GM23338 (cell line): ENCODE measurements around the gene CDKN2A. TPM values are rescaled to one million over a fixed set of nuclear protein-coding genes. Genes with fewer than 3 reads are reported as not detected.

ENCODE experiments used
- ATAC-seq: fragments of 200-7000 bp; cut with Tn5 transposase; 3 replicates; pipeline ENCODE4 v1.9.1; 2020
- DNase-seq: peaks from one replicate; pipeline ENCODE4 v3.0.0-alpha.2; 2015; ENCODE audit warnings: low spot score
- H2AFZ ChIP-seq: fragments of 200-600 bp; sonication (generic); 2 replicates; pipeline ENCODE4 v1.8.0; 2016; ENCODE audit warnings: antibody characterized with exemption, mild to moderate bottlenecking, moderate library complexity
- H3F3A ChIP-seq: fragments of 200-600 bp; sonication (generic); replicated peaks from 2 replicates; pipeline ENCODE4 v1.8.0; 2017; ENCODE audit warnings: antibody characterized with exemption, mixed run types, low read depth
- H3K27ac ChIP-seq: fragments of 200-600 bp; sonication (generic); 2 replicates; pipeline ENCODE4 v1.6.1; 2016; ENCODE audit warnings: low read depth
- H3K27me3 ChIP-seq: fragments of 200-600 bp; sonication (generic); 2 replicates; pipeline ENCODE4 v1.8.0; 2016; ENCODE audit warnings: mild to moderate bottlenecking, mixed run types, moderate library complexity; ENCODE audit not compliant: insufficient read depth
- H3K36me3 ChIP-seq: fragments of 200-600 bp; sonication (generic); 2 replicates; pipeline ENCODE4 v1.8.0; 2016; ENCODE audit warnings: mild to moderate bottlenecking; ENCODE audit not compliant: insufficient read depth
- H3K4me1 ChIP-seq: fragments of 200-600 bp; sonication (generic); 2 replicates; pipeline ENCODE4 v1.8.0; 2016; ENCODE audit warnings: mild to moderate bottlenecking, moderate library complexity; ENCODE audit not compliant: insufficient read depth
- H3K4me2 ChIP-seq: fragments of 200-600 bp; sonication (generic); 2 replicates; pipeline ENCODE4 v1.7.1; 2017; ENCODE audit warnings: mixed run types
- H3K4me3 ChIP-seq: fragments of 200-600 bp; sonication (generic); 2 replicates; pipeline ENCODE4 v1.6.1; 2016; ENCODE audit warnings: mixed run types
- H3K79me2 ChIP-seq: fragments of 200-600 bp; sonication (generic); replicated peaks from 2 replicates; pipeline ENCODE4 v1.8.0; 2017; ENCODE audit warnings: mild to moderate bottlenecking; ENCODE audit not compliant: insufficient read depth
- H3K9me2 ChIP-seq: fragments of 200-600 bp; sonication (generic); 2 replicates; pipeline ENCODE4 v1.8.0; 2017; ENCODE audit not compliant: insufficient read depth
- H4K20me1 ChIP-seq: fragments of 200-600 bp; sonication (generic); replicated peaks from 2 replicates; pipeline ENCODE4 v1.8.0; 2017; ENCODE audit warnings: mild to moderate bottlenecking; ENCODE audit not compliant: insufficient read depth
- H3K27ac Mint-ChIP-seq: 2 replicates; pipeline ENCODE4 v1.8.0; 2020; ENCODE audit warnings: inconsistent platforms, mild to moderate bottlenecking, moderate library complexity, mixed read lengths
- H3K27me3 Mint-ChIP-seq: 3 replicates; pipeline ENCODE4 v1.8.0; 2022; ENCODE audit warnings: low read depth, mild to moderate bottlenecking, moderate library complexity, mixed read lengths, inconsistent platforms; ENCODE audit not compliant: insufficient read depth, poor library complexity
- H3K36me3 Mint-ChIP-seq: 3 replicates; pipeline ENCODE4 v1.8.0; 2021; ENCODE audit warnings: low read depth, mild to moderate bottlenecking, inconsistent platforms, moderate library complexity, mixed read lengths
- H3K4me1 Mint-ChIP-seq: 3 replicates; pipeline ENCODE4 v1.8.0; 2020; ENCODE audit warnings: mild to moderate bottlenecking, inconsistent platforms, mixed read lengths
- H3K4me3 Mint-ChIP-seq: 3 replicates; pipeline ENCODE4 v1.8.0; 2021; ENCODE audit warnings: moderate library complexity, mild to moderate bottlenecking, inconsistent platforms, mixed read lengths
- H3K9me3 Mint-ChIP-seq: 3 replicates; pipeline ENCODE4 v1.8.0; 2020; ENCODE audit warnings: moderate library complexity, mild to moderate bottlenecking, inconsistent platforms, mixed read lengths
- EZH2 ChIP-seq: fragments of 200-600 bp; sonication (generic); IDR thresholded peaks from one replicate; pipeline ENCODE4 v1.8.0; 2017; ENCODE audit warnings: antibody characterized with exemption, mild to moderate bottlenecking, low read depth; ENCODE audit not compliant: unreplicated experiment
- EZH2phosphoT487 ChIP-seq: fragments of 200-600 bp; sonication (generic); IDR thresholded peaks from one replicate; pipeline ENCODE4 v1.8.1; 2018; ENCODE audit warnings: antibody characterized with exemption; ENCODE audit not compliant: unreplicated experiment
- JUNB ChIP-seq: IDR thresholded peaks from one replicate; pipeline ENCODE4 v1.6.1; 2016; ENCODE audit warnings: antibody characterized with exemption; ENCODE audit not compliant: unreplicated experiment
- NANOG ChIP-seq: IDR thresholded peaks from 2 replicates; pipeline ENCODE4 v1.6.1; 2016; ENCODE audit warnings: antibody characterized with exemption, borderline replicate concordance
- POLR2AphosphoS5 ChIP-seq: IDR thresholded peaks from 2 replicates; pipeline ENCODE4 v1.6.1; 2016; ENCODE audit warnings: antibody characterized with exemption, low read depth
- REST ChIP-seq: IDR thresholded peaks from one replicate; pipeline ENCODE4 v1.6.1; 2018; ENCODE audit warnings: antibody characterized with exemption; ENCODE audit not compliant: unreplicated experiment
- STAT1 ChIP-seq: IDR thresholded peaks from one replicate; pipeline ENCODE4 v1.6.1; 2016; ENCODE audit warnings: antibody characterized with exemption; ENCODE audit not compliant: unreplicated experiment
- ZNF114 ChIP-seq: fragments of 250-450 bp; sonication (Bioruptor Pico); IDR thresholded peaks from 2 replicates; pipeline ENCODE4 v1.5.0; 2020; ENCODE audit warnings: mild to moderate bottlenecking, moderate library complexity
- ZNF331 ChIP-seq: fragments of 250-450 bp; sonication (Bioruptor Pico); IDR thresholded peaks from 2 replicates; pipeline ENCODE4 v1.5.0; 2020; ENCODE audit warnings: low read depth, mild to moderate bottlenecking, moderate library complexity
- polyA plus RNA-seq: library from polyadenylated mRNA; unstranded; fragments of >200 nt; fragmentation: Nextera tagmentation; extraction: Ambion mirVana; gene quantifications from 2 replicates; pipeline ENCODE4 v1.2.1, GENCODE V29; 2016
- total RNA-seq: library from RNA; depleted of rRNA; stranded (reverse); fragments of >200 nt; shearing (Covaris generic); gene quantifications from 2 replicates; pipeline ENCODE4 v1.2.3, GENCODE V29; 2014
- TF ChIP-seq, protein P1 (sequence below): fragments of 250-450 bp; sonication (Bioruptor Pico); IDR thresholded peaks from 2 replicates; pipeline ENCODE4 v1.5.0; 2020; ENCODE audit warnings: mild to moderate bottlenecking, moderate library complexity
- TF ChIP-seq, protein P2 (sequence below): IDR thresholded peaks from 2 replicates; pipeline ENCODE4 v1.6.1; 2016; ENCODE audit warnings: antibody characterized with exemption

The CDKN2A gene
- total and polyA plus RNA-seq, 2 experiments from 2014 or later: 0.87 to 2.7 TPM

DNA sequence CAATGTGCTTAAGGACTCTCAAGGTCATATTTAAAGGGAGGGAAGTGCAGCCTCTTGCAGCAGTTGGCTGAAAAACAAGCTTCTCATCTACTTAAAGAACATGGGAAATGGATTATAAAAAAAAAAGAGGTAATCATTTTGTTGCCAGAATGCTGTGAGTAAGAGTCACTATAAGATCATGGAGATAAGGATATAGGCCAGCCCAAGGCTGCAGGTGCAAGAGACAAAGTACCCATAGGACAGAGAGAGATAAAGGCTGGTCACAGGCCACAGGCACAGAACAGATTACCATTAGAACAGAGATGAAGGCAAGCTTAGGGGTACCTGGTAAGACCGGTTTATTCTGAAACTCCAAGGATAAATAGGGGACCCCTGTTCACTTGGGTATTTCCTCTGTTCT is 70.5 kb downstream of the CDKN2A start (continued):
- TF ChIP-seq, protein P1, sequence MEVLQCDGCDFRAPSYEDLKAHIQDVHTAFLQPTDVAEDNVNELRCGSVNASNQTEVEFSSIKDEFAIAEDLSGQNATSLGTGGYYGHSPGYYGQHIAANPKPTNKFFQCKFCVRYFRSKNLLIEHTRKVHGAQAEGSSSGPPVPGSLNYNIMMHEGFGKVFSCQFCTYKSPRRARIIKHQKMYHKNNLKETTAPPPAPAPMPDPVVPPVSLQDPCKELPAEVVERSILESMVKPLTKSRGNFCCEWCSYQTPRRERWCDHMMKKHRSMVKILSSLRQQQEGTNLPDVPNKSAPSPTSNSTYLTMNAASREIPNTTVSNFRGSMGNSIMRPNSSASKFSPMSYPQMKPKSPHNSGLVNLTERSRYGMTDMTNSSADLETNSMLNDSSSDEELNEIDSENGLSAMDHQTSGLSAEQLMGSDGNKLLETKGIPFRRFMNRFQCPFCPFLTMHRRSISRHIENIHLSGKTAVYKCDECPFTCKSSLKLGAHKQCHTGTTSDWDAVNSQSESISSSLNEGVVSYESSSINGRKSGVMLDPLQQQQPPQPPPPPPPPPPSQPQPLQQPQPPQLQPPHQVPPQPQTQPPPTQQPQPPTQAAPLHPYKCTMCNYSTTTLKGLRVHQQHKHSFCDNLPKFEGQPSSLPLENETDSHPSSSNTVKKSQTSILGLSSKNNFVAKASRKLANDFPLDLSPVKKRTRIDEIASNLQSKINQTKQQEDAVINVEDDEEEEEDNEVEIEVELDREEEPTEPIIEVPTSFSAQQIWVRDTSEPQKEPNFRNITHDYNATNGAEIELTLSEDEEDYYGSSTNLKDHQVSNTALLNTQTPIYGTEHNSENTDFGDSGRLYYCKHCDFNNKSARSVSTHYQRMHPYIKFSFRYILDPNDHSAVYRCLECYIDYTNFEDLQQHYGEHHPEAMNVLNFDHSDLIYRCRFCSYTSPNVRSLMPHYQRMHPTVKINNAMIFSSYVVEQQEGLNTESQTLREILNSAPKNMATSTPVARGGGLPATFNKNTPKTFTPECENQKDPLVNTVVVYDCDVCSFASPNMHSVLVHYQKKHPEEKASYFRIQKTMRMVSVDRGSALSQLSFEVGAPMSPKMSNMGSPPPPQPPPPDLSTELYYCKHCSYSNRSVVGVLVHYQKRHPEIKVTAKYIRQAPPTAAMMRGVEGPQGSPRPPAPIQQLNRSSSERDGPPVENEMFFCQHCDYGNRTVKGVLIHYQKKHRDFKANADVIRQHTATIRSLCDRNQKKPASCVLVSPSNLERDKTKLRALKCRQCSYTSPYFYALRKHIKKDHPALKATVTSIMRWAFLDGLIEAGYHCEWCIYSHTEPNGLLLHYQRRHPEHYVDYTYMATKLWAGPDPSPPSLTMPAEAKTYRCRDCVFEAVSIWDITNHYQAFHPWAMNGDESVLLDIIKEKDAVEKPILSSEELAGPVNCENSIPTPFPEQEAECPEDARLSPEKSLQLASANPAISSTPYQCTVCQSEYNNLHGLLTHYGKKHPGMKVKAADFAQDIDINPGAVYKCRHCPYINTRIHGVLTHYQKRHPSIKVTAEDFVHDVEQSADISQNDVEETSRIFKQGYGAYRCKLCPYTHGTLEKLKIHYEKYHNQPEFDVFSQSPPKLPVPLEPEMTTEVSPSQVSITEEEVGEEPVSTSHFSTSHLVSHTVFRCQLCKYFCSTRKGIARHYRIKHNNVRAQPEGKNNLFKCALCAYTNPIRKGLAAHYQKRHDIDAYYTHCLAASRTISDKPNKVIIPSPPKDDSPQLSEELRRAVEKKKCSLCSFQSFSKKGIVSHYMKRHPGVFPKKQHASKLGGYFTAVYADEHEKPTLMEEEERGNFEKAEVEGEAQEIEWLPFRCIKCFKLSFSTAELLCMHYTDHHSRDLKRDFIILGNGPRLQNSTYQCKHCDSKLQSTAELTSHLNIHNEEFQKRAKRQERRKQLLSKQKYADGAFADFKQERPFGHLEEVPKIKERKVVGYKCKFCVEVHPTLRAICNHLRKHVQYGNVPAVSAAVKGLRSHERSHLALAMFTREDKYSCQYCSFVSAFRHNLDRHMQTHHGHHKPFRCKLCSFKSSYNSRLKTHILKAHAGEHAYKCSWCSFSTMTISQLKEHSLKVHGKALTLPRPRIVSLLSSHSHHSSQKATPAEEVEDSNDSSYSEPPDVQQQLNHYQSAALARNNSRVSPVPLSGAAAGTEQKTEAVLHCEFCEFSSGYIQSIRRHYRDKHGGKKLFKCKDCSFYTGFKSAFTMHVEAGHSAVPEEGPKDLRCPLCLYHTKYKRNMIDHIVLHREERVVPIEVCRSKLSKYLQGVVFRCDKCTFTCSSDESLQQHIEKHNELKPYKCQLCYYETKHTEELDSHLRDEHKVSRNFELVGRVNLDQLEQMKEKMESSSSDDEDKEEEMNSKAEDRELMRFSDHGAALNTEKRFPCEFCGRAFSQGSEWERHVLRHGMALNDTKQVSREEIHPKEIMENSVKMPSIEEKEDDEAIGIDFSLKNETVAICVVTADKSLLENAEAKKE (CRISPR knock-in tag): no peak
- TF ChIP-seq JUNB: no peak

DNA sequence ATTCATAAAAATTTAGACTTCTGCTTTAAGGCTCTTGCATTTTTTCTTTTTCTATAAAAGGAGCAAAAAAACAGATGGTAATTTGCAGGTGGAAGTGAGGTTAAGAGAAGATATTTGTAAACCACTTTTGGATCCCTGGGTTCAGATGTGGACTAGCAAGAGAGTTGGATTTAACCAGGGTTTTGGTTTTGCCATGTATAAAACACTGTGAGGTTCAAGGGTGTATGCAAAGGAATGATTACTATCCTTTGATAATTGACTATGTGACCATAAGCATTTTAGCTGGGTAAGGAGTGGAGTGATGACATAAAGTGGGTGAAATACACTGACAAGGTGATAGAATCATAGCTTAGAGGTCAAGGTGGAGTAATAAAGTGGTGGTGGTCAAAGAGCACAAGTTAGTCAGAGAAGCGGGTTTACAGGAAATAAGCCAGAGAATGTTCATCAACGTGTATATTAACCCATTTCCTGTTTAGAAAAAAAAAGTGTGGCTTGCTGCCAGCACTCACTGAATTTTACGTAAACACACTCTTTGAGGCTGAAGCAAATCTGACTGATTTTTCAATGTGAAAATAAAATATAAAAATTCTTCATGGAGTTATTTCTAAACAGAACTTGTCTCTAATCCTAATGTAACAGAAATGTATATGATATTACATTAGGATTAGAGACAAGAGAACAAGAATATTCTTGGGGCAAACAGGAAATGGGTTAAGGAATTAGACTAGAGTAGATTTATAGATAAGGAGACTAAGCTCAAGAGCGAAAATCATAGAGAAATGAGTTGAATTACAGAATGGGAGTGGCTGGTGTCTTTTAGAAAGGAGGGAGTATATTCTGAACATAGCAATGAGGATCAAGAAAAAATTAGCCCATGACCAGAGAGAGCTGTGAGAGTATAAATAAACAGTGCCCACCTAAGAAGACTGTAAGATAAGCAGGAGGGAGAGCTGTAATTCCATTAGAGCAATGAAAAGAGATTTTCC is 74.5 kb downstream of the CDKN2A start:
- H3K4me1 Mint-ChIP-seq: peaks cover 15% of the 10 kb centered on the region
- H3K9me3 Mint-ChIP-seq: peaks cover 3% of the 10 kb centered on the region; the same call in 2 of the 3 replicates
- Histone ChIP-seq H3K4me3 (no peak overlapping the region), H3K27ac (no peak overlapping the region), H3K9me2 (peaks cover 5% of the 10 kb centered on the region; the same call in 1 of the 2 replicates), H2AFZ (no peak overlapping the region), H3F3A (no peaks in the 10 kb centered on the region), H3K4me2 (no peak overlapping the region), H3K4me1 (peaks cover 16% of the 10 kb centered on the region; the same call in 1 of the 2 replicates), H3K79me2 (no peaks in the 10 kb centered on the region), H3K36me3 (no peaks in the 10 kb centered on the region), H4K20me1 (no peaks in the 10 kb centered on the region), H3K27me3 (no peaks in the 10 kb centered on the region)
- H3K36me3 Mint-ChIP-seq: peaks cover 3% of the 10 kb centered on the region; the same call in 1 of the 3 replicates
- DNase-seq (no peak), ATAC-seq (no peak)
- H3K4me3 Mint-ChIP-seq: no peak overlapping the region
- H3K27ac Mint-ChIP-seq: 0 out of 2 replicates have a peak overlapping the region, but pooled peaks have one; percentile 0
- peaks cover 2% of the 10 kb centered on the region for H3K27me3 Mint-ChIP-seq
- TF ChIP-seq REST (no peak), EZH2 (no peak), JUNB (no peak), POLR2AphosphoS5 (no peak), EZH2phosphoT487 (no peak), ZNF331 (CRISPR knock-in tag) (no peak), STAT1 (no peak), ZNF114 (CRISPR knock-in tag) (no peak), NANOG (no peak)
- TF ChIP-seq, protein P2, sequence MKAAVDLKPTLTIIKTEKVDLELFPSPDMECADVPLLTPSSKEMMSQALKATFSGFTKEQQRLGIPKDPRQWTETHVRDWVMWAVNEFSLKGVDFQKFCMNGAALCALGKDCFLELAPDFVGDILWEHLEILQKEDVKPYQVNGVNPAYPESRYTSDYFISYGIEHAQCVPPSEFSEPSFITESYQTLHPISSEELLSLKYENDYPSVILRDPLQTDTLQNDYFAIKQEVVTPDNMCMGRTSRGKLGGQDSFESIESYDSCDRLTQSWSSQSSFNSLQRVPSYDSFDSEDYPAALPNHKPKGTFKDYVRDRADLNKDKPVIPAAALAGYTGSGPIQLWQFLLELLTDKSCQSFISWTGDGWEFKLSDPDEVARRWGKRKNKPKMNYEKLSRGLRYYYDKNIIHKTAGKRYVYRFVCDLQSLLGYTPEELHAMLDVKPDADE: no peak
